GM19043 (cell line): Measurements from ENCODE around the gene ASH1L.
"Not testable (repeated sequence)": the region's sequence is repeated elsewhere in the genome, so short reads cannot be mapped to it uniquely, and the experiment has no call there.

Source experiments
- ATAC-seq: cut with Tn5 transposase; IDR thresholded peaks from one replicate; pipeline ENCODE4 v1.9.1; 2021; ENCODE audit warnings: low read depth; ENCODE audit not compliant: unreplicated experiment

The ASH1L gene

GRCh38 chr1:155316922-155317321, 245.7 kb downstream of the ASH1L start:
- no peak for ATAC-seq

GRCh38 chr1:155313261-155313660, 249.3 kb downstream of the ASH1L start:
- ATAC-seq, result no peak

- ATAC-seq, result no peak
Observed at GRCh38 chr1:155309423-155310021, 253.1 kb downstream of the ASH1L start.

- ATAC-seq, result peak; percentile 93
Observed at GRCh38 chr1:155308493-155309422, 253.8 kb downstream of the ASH1L start, which contains the start of gene FDPS. TSS of gene FDPS (plus strand) at chr1:155308866. CDS start at chr1:155309790, 924 bp downstream.

GRCh38 chr1:155307247-155307740, 255.3 kb downstream of the ASH1L start:
- no peak for ATAC-seq

GRCh38 chr1:155305881-155306391, 256.7 kb downstream of the ASH1L start:
- no peak for ATAC-seq

- no peak for ATAC-seq
Observed at GRCh38 chr1:155304558-155305063, 258.0 kb downstream of the ASH1L start.

- no peak for ATAC-seq
Observed at GRCh38 chr1:155301342-155301841, 261.2 kb downstream of the ASH1L start, which contains the start of gene PKLR. TSS of gene PKLR (minus strand) at chr1:155301438. CDS start at chr1:155301395, 43 bp downstream.

GRCh38 chr1:155300553-155301329, 261.9 kb downstream of the ASH1L start:
- no peak for ATAC-seq

- ATAC-seq, result no peak
Observed at GRCh38 chr1:155300024-155300423, 262.6 kb downstream of the ASH1L start.

- ATAC-seq, result no peak
Observed at GRCh38 chr1:155297384-155297783, 265.2 kb downstream of the ASH1L start.

GRCh38 chr1:155296661-155297060, 265.9 kb downstream of the ASH1L start:
- no peak for ATAC-seq

GRCh38 chr1:155295942-155296267, 266.7 kb downstream of the ASH1L start:
- ATAC-seq, result no peak

- no peak for ATAC-seq
Observed at GRCh38 chr1:155295183-155295941, 267.2 kb downstream of the ASH1L start.

- ATAC-seq, result no peak
Observed at GRCh38 chr1:155294520-155295182, 268.0 kb downstream of the ASH1L start.

- no peak for ATAC-seq
Observed at GRCh38 chr1:155293086-155293749, 269.4 kb downstream of the ASH1L start.

GRCh38 chr1:155291006-155291405, 271.6 kb downstream of the ASH1L start:
- not testable (repeated sequence) for ATAC-seq

- no peak for ATAC-seq
Observed at GRCh38 chr1:155287987-155288543, 274.5 kb downstream of the ASH1L start.
